ENCODE results near the gene SPIRE1. TPM values are rescaled to one million over a fixed set of nuclear protein-coding genes. Genes with fewer than 3 reads are reported as not detected.

SPIRE1 gene
- total RNA-seq, 2 experiments from 2014 or later: 0.99 to 1.4 TPM

DNA sequence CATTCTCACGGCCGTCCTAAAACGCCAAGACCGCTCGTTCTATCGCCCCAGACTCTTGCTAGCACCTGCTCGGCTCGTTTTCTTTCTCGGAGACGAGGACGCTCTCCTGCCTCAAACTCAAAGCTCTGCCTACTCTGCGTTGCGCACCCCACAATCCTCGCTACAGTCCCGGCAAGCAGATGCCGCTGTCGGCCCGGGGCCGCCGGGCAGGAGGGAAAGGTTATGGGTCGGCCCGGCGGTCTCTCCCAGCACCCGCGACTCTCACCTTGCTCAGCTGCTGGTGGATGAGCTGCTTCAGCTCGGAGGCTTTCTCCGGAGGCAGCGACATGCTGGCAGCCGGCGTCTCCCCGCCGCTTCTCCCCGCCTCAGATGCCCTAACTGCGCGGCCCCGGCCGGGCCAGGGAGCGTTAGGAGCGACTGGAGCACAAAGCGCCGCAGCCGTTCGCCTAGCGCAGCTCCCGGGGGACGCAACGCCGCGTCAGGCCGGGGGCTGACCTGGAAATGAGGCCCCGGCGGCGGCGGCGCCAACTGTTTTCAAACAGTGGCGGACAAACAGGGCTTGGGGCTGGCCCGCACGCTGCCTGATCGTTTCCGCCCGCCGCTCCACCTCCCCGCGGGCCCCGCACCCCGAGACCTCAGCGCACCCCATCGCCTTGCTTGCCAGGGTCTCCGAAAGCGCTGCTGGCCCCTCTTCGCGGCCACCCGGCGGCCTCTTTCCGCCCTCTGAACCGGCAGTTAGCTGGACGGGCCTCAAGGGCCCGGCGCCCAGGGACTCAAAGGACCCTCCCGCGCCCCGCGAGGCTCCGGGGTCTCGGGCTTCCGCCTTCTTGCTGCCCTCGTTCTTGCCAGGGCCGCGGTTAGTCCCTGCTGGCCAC lies 44.6 kb upstream of the SPIRE1 start, which contains the start of the genes CEP76 and PSMG2:
Gene CEP76 (minus strand): TSS at position 503 of the 875 bp plus-strand sequence. CDS start 175 bp downstream, at position 328.
Gene PSMG2 (plus strand): TSS at position 822 of the 875 bp plus-strand sequence. CDS start 66 bp downstream, outside the sequence.
- ATAC-seq (ENCODE audit: poor library complexity) (peak; percentile 73), DNase-seq (peak; percentile 69 to 91 (median 80))
- H3K27me3 Mint-ChIP-seq: no peaks in the 10 kb centered on the region
- no peaks in the 10 kb centered on the region for H3K9me3 ChIP-seq (ENCODE audit: control insufficient read depth in 1 of 2, insufficient read depth in 1 of 2, low read length in 2 of 2)
- no peaks in the 10 kb centered on the region for H3K27me3 ChIP-seq (ENCODE audit: control insufficient read depth in 1 of 2, insufficient read depth in 2 of 2, low read length in 2 of 2)
- TF ChIP-seq, protein P1, sequence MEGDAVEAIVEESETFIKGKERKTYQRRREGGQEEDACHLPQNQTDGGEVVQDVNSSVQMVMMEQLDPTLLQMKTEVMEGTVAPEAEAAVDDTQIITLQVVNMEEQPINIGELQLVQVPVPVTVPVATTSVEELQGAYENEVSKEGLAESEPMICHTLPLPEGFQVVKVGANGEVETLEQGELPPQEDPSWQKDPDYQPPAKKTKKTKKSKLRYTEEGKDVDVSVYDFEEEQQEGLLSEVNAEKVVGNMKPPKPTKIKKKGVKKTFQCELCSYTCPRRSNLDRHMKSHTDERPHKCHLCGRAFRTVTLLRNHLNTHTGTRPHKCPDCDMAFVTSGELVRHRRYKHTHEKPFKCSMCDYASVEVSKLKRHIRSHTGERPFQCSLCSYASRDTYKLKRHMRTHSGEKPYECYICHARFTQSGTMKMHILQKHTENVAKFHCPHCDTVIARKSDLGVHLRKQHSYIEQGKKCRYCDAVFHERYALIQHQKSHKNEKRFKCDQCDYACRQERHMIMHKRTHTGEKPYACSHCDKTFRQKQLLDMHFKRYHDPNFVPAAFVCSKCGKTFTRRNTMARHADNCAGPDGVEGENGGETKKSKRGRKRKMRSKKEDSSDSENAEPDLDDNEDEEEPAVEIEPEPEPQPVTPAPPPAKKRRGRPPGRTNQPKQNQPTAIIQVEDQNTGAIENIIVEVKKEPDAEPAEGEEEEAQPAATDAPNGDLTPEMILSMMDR (IDR thresholded peaks at IDR 0.05): no peak
- intact Hi-C loops (cut with DNase I, micrococcal nuclease): loop anchor here (2.0 to 5.0 kb wide), 6 partner anchors 42 to 1024 kb away; partner anchors contain the start of genes AFG3L2 (in 1 of the 2), CEP192 (in 1 of the 2), FAM210A (in 1 of the 2) and RNMT (in 1 of the 2)
- H3K27ac ChIP-seq (ENCODE audit: low read depth in 1 of 2, low read length in 2 of 2): peak within 1 kb of the TSS; percentile 88 to 95
- H3K36me3 ChIP-seq (ENCODE audit: insufficient read depth, low read length): peaks cover 20% of the 10 kb centered on the region
- POLR2A ChIA-PET: interaction anchor here (0.7 to 3.3 kb wide), 13 partner anchors 9 to 910 kb away, joined by 3 to 40 read pairs (median 5); partner anchors contain the start of genes AFG3L2, CEP192, IMPA2 and PTPN2
- peaks cover 53% of the 10 kb centered on the region for H3K4me1 Mint-ChIP-seq (ENCODE audit: low read depth)
- CTCF ChIA-PET: interaction anchor here (1.3 kb wide), 2 partner anchors 232 to 325 kb away, joined by 3 to 4 read pairs; partner anchors contain the start of gene AFG3L2
- H3K4me3 ChIP-seq (ENCODE audit: low read length): peak within 1 kb of the TSS; percentile 96
- peak within 1 kb of the TSS; percentile 85 for H3K27ac Mint-ChIP-seq
- H3K36me3 Mint-ChIP-seq (ENCODE audit: low read depth): peaks cover 56% of the 10 kb centered on the region
- H3K4me3 Mint-ChIP-seq: peak within 1 kb of the TSS; percentile 94
- peaks cover 25% of the 10 kb centered on the region for H3K4me1 ChIP-seq (ENCODE audit: insufficient read depth, low read length)
- no peaks in the 10 kb centered on the region for H3K9me3 Mint-ChIP-seq

DNA sequence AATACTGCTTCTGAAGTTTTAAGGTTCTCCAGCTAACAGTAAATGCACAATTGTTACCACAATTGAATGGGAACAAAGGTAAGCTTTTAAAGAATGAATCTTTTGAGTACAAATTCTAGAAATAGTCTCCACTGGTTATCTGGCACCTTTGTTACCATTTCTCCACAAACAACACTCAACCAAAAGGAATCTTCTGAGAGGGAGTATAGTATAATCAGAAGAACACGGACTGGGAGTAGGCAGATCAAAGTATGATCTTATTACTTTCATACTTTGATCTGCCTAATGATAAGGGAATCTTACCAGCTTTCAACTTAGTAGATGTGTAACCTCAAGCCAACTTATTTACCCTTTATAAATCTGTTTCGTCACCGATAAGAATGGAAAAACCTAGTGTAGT lies 43.3 kb upstream of the SPIRE1 start:
- intact Hi-C loops (cut with DNase I, micrococcal nuclease): loop anchor here in 1 of 2 experiments (5.0 kb wide), 2 partner anchors 291 to 1021 kb away; partner anchors contain the start of gene CEP192
- Mint-ChIP-seq H3K9me3 (no peaks in the 10 kb centered on the region), H3K27me3 (no peaks in the 10 kb centered on the region), H3K4me1 (ENCODE audit: low read depth) (peaks cover 48% of the 10 kb centered on the region), H3K27ac (peak overlapping the region; percentile 85), H3K36me3 (ENCODE audit: low read depth) (peaks cover 60% of the 10 kb centered on the region), H3K4me3 (peak overlapping the region; percentile 94)
- Histone ChIP-seq H3K4me3 (ENCODE audit: low read length) (peak overlapping the region; percentile 96), H3K9me3 (ENCODE audit: control insufficient read depth in 1 of 2, insufficient read depth in 1 of 2, low read length in 2 of 2) (no peaks in the 10 kb centered on the region), H3K36me3 (ENCODE audit: insufficient read depth, low read length) (peaks cover 9% of the 10 kb centered on the region), H3K27me3 (ENCODE audit: control insufficient read depth in 1 of 2, insufficient read depth in 2 of 2, low read length in 2 of 2) (no peaks in the 10 kb centered on the region), H3K27ac (ENCODE audit: low read depth in 1 of 2, low read length in 2 of 2) (peak overlapping the region in 1 of 2 donors; percentile 95), H3K4me1 (ENCODE audit: insufficient read depth, low read length) (peaks cover 25% of the 10 kb centered on the region)
- ChIA-PET POLR2A (interaction anchor here (1.6 to 3.3 kb wide), 5 partner anchors 18 to 324 kb away, joined by 3 to 40 read pairs (median 17); partner anchors contain the start of genes AFG3L2, PTPN2 and SEH1L), CTCF (no interaction called here)
- TF ChIP-seq, protein P1 (IDR thresholded peaks at IDR 0.05): no peak
- no peak for ATAC-seq (ENCODE audit: poor library complexity)
- DNase-seq: peak in 1 of 14 experiments; percentile 31

DNA sequence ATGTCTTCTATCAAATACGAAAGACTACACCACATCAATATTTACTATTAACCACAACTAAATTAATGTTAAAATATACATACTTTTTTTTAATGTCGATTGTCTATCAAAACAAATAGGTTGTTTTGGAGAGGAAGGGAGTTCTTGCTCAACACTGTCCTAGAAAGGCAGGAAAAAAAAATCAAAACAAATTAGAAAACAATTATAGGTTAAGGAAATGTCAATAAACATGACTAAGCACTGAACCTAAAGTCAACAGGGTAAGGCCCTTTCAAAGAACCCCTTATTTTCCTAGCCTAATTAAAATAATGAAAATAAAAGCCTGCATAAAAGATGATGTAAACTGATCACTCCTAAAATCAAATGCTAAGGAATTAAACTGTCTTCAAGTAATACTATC lies 41.8 kb upstream of the SPIRE1 start:
- CTCF ChIA-PET: no interaction called here

More for the DNA sequence above, 41.8 kb upstream of the SPIRE1 start:
- intact Hi-C loops (cut with DNase I, micrococcal nuclease): loop anchor here in 1 of 2 experiments (5.0 kb wide), 2 partner anchors 293 to 1023 kb away; partner anchors contain the start of gene CEP192
- Mint-ChIP-seq H3K4me1 (ENCODE audit: low read depth) (peaks cover 38% of the 10 kb centered on the region), H3K36me3 (ENCODE audit: low read depth) (peaks cover 54% of the 10 kb centered on the region), H3K27me3 (no peaks in the 10 kb centered on the region), H3K4me3 (no peak overlapping the region), H3K9me3 (no peaks in the 10 kb centered on the region), H3K27ac (no peak overlapping the region)
- no peaks in the 10 kb centered on the region for H3K27me3 ChIP-seq (ENCODE audit: control insufficient read depth in 1 of 2, insufficient read depth in 2 of 2, low read length in 2 of 2)
- no peak overlapping the region for H3K4me3 ChIP-seq (ENCODE audit: low read length)
- peaks cover 11% of the 10 kb centered on the region for H3K36me3 ChIP-seq (ENCODE audit: insufficient read depth, low read length)
- ATAC-seq (ENCODE audit: poor library complexity) (no peak), DNase-seq (no peak)
- peaks cover 20% of the 10 kb centered on the region for H3K4me1 ChIP-seq (ENCODE audit: insufficient read depth, low read length)
- POLR2A ChIA-PET: no interaction called here
- TF ChIP-seq, protein P1 (IDR thresholded peaks at IDR 0.05): no peak
- no peaks in the 10 kb centered on the region for H3K9me3 ChIP-seq (ENCODE audit: control insufficient read depth in 1 of 2, insufficient read depth in 1 of 2, low read length in 2 of 2)
- H3K27ac ChIP-seq (ENCODE audit: low read depth in 1 of 2, low read length in 2 of 2): no peak overlapping the region

All from CD4-positive, alpha-beta T cell (primary cell).